HG02610 (cell line): Measurements from ENCODE around the gene STK17B.

Source experiments
- ATAC-seq: cut with Tn5 transposase; IDR thresholded peaks from one replicate; pipeline ENCODE4 v1.9.1; 2021; ENCODE audit warnings: mild to moderate bottlenecking, moderate library complexity; ENCODE audit not compliant: unreplicated experiment

The STK17B gene

DNA sequence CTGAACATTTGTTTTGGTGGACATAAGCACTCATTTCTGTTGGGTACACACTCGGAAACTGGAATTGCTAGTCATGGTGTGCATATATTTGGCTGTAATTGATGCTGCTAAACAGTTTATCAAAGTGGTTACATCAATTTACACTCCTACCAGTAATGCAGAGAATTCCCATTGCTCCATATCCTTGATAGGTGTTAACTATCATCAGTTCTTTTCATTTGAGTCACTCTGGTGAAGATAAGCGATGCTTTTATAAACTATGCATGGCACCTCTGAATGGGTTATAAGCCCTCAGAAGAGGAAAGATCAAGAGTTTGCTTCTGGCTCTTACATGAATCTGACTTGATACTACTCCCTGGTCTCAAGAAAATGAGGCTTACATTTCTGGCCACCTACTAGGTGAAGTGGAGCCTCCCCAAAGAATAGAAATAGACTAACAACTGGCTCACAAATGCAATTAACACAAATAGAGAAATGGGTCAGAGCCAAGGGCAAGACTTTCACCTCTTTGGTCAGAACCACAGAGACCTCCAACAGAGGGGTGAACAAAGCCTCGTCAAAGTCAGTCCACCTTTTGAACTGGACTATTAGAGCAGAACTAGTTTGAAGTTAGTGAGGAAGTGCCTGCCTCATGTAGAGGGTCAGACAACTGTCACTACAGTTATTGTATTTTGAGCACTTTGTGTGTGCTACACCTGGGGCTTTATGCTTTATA lies 15.0 kb upstream of the STK17B start:
- ATAC-seq, result peak; percentile 24

- no peak for ATAC-seq
Observed at GRCh38 chr2:196184921-196185320, 13.5 kb upstream of the STK17B start.

- no peak for ATAC-seq
Observed at GRCh38 chr2:196183528-196184231, 12.3 kb upstream of the STK17B start.

- ATAC-seq, result peak; percentile 18
Observed at GRCh38 chr2:196183172-196183473, 11.7 kb upstream of the STK17B start.

DNA sequence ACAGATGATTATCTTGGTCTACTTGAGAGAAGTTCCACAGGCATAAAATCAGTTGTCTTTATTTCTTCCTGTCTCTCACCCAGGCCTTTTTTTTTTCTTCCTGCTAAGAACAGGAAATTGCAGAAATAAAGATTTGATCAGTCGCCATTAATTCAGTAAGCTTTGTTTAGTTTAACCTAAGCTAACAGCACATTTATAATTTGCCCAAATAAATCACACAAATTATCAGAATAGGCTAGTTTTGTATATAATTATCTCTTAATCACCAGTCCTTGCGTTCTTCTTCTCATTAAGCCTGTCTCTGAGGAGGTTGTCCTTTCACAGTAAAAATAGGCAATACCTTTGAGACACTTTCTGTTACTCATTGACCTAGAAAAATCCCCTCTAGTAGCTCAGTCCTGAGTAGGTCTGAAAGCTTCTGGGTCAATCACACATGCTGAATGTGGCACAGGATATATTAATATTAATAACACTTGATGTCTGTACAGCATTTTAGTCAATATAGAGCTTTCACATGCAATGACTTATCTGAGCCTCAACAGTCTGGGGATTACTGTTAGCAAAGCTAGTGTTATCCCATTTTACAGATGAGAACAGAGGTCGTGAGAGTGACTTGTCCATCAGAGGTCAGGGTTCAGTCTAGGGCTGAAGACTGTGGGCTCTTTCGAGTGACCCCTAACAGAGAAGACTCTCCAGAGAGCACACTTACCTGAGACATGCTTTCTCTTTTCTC lies 11.2 kb upstream of the STK17B start:
- peak; percentile 89 for ATAC-seq

GRCh38 chr2:196181484-196181883 lies 10.1 kb upstream of the STK17B start:
- ATAC-seq, result no peak

- no peak for ATAC-seq
Observed at GRCh38 chr2:196177124-196177523, 5.7 kb upstream of the STK17B start.

DNA sequence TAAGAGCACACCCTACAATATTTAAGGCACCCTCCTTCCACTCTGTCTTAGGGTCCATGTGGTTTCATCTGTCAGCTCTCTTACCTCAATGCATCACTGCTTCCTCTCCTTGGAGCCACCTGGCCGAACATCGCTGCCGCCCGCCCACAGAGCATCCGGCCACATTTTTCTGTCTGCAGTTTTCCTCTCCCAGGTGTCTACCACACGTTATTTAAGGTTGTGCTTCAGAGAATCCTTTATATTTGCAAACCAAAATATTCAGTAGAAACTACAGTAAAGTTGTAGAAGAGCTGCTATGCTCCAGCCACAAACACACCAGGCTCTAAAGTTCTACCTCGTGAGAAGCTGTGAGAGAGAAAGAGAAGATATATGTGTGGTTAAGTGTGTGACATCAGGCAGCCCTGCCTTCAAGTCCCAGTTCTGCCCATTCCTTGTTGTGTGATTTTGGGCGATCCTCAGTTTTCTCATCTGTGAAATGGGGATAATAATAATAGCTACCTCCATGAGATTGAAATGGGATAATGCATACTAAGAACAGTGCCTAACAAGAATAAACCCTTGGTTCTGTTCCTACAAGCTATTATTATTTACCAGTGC lies 4.9 kb upstream of the STK17B start:
- peak; percentile 65 for ATAC-seq

DNA sequence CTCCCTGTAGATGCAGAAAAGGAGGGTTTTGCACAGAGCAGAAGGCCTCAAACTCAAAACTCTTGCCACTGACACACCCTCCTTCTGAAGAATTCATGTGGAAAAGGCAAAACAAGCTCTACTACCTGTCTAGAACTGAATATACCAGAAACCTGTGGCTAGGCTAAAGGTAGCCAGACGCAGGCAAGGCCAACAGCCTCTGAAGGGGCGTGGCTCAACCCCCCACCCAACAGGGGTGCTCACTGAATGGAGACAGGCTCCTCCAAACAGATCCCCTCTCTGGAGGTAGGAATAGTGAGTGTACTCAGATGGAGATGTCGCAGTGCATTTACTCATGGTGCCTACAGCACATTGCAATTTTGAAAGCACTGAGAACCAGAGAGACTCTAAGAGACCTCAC lies 3.0 kb upstream of the STK17B start:
- no peak for ATAC-seq

DNA sequence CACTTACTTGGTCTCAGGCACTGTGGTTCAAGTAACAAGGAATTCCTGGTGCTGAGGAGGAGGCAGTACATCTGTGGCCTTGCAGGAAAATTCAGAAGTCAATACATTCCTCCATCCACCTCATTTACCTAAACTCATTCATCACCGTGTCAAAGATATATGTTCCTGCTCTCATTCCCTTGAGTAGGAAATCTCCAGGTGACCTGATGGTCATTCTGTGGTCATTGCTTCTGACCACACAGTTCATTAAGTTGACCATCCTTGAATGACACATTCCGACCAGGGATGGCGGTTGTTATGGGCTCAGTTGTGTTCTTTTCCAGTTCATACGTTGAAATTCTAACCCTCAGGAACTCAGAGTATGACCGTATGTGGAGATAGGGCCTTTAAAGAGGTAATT lies 2.1 kb upstream of the STK17B start:
- ATAC-seq, result no peak

GRCh38 chr2:196172951-196173350 lies 1.6 kb upstream of the STK17B start:
- ATAC-seq, result no peak

DNA sequence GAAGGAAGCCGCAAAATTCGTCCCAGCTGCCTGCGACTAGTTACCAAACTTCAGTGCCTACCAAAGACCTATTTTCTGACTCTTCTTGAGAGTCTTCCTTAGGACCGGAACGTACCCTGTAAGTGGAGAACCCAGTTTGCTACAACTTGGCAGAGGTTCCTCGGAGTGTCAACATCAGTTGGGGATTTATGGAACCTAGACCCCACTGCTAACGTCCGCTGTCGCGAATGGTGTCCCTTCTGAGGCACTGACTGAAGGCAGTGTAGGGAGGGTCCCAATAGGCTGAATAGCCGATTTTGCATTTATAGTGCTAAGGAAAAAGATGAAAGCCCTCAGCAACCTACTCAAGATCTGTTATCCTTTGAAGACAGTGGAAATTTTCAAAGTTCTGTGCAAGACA lies 568 bp upstream of the STK17B start:
- no peak for ATAC-seq

DNA sequence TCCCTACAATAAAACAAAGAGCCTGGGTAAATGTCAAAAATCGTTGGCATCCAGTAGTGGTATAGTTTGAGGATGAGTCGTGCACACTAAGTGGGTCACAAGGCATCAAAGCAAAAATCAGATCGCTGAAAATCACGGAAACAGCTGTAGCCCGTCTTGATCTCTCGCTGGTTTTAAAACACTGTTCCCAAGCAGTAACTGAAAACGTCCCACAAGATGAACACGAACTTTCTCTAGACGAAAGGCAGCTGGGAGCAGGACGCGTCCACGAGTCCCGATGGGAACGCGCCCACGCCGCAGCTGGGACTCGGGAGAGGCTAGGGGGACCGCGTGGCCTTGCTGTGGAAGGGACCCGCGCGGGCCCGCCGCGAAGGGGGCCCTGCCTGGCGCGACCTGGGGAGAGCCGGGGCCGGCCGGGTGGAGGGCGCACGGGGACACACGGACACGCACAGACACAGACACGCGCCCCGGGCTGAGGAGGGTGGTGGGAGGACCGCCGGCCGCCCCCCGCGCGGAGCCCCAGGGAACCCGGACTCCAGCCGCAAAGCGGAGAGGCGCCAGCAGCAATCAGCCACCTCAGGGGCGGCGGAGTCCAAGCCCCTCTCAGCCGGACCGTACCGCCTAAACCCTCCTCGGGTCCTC lies 651 bp downstream of the STK17B start:
- peak; percentile 2 for ATAC-seq

DNA sequence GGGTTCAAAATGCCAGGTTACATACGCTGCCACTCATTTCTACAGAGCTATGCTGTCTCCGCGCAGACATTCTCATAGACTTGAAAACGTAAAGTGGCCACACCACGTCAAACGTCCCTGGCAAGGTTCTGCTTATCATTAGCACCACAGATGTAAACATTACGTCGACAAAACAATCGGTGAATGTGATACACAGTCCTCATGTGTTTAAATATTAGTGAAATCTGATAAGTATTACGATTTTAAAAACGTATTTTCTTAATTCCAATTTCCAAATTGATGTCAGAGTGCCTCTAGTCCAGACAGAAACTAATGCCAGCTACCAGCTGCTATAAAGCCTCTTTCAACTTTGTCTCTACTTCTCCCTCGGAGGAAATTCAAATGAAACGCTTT lies 1.2 kb downstream of the STK17B start:
- peak; percentile 26 for ATAC-seq

DNA sequence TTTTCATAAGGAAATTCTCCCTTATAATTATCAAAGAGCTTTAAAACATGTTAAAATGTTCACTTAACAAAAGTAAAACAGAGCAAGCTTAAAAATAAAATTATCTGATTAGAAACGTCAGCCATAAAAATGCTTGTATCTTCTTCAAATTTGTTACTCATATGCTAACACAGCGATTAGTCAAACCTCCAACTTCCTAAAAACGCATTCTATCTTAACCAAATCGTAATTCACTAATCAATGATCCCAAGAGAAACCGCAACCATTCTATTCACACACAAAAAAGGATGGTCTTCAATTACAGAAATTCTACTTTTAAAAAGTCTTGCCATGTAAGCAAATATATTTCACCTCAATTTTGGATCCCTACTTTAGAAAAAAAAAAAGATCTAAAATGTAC lies 1.9 kb downstream of the STK17B start:
- ATAC-seq, result no peak

- no peak for ATAC-seq
Observed at GRCh38 chr2:196168181-196168580, 3.2 kb downstream of the STK17B start.

DNA sequence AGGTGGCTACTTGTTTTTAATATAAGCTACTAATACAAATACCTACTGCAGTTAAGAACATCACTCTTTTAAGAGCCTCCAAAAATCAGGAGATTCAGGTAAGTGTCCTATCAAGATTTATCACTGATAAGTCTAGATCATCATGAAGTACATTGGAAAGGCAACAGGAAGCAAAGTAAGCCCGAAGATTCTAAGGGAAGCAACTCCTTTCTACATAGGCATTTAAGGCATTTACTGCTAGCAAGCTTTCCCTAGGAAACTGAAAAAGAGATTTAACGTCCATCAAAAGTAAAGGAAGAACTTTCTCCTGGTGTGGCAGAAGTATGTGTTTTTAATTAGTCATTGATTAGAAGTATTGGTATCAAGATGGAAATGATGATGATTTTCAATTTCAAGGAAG lies 3.7 kb downstream of the STK17B start:
- ATAC-seq, result no peak

- no peak for ATAC-seq
Observed at GRCh38 chr2:196166876-196167275, 4.5 kb downstream of the STK17B start.

DNA sequence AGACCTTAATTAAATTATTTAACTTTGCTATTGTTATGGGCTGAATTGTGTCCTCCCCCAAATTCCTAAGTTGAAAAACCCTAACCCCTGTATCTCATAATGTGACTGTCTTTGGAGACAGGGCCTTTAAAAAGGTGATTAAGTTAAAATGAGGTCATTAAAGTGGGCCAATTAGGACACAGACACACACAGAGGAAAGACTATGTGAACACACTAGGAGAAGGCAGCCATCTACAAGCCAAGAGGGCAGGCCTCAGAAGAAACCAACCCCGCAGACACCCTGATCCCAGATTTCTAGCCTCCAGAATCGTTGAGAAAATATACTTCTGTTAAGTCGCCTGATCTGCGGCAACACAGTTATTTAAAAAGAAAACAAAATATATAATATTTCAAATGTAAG lies 6.4 kb downstream of the STK17B start:
- ATAC-seq, result no peak

- ATAC-seq, result no peak
Observed at GRCh38 chr2:196163285-196163684, 8.1 kb downstream of the STK17B start.

DNA sequence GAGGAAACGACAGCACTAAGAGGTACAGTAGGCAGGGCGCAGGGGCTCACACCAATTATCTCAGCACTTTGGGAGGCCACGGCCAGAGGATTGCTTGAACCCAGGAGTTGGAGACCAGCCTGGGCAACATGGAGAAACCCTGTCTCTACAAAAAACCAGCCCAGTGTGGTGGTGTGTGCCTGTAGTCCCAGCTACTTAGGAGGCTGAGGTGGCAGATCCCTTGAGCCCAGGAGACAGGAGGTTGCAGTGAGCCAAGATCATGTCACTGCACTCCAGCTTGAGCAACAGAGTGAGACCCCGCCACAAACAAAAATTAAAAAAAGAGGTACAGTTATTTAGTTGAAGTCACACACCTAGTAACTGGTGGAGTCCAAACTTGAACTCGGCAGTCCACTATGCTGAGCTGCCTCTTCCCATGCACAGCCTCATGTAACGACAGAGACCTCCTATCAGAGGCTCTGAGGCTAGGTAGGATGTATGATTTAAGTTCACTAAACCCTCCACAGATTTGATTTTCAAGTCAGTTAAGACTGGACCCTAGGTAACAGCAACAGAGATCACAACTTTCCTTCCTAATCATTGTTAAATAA lies 8.7 kb downstream of the STK17B start:
- ATAC-seq, result peak; percentile 21
